Myocyte (in vitro differentiated cells): ENCODE results near the gene EXOC6B. TPM values are rescaled to one million over a fixed set of nuclear protein-coding genes. Genes with fewer than 3 reads are reported as not detected.

Experiments
- DNase-seq: peaks from one replicate; pipeline ENCODE4 v3.0.0-alpha.2; 2012; ENCODE audit warnings: low read depth
- total RNA-seq: library from RNA; depleted of rRNA; stranded (reverse); fragments of >200 nt; gene quantifications from 2 replicates; pipeline ENCODE4 v1.2.3, GENCODE V29; 2014

Gene EXOC6B
- total RNA-seq, 1 donor from 2014 or later: 15.4 TPM

DNA sequence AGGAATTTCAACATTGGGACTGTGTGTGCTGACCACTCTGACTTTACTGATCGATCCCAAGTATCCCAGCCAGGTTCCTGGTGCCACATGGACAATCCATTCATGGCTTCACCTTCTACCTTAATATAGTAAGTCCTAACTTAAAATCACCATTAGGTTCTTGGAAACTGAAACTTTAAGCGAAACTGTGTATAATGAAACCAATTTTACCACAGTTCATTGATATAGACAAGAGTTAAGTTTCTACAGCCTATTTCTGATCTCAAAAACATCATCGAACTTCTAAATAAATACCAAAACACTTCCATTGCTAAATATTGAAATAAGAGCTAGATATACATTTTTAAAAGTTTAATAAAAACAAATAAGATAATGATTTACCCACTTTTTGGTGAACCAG is 4.4 kb upstream of the EXOC6B start:
- DNase-seq: no peak

- no peak for DNase-seq
These were observed 3.1 kb upstream of the EXOC6B start for GRCh38 chr2:72828840-72829507.

GRCh38 chr2:72827966-72828646 is 2.3 kb upstream of the EXOC6B start:
- peak; percentile 57 for DNase-seq

DNA sequence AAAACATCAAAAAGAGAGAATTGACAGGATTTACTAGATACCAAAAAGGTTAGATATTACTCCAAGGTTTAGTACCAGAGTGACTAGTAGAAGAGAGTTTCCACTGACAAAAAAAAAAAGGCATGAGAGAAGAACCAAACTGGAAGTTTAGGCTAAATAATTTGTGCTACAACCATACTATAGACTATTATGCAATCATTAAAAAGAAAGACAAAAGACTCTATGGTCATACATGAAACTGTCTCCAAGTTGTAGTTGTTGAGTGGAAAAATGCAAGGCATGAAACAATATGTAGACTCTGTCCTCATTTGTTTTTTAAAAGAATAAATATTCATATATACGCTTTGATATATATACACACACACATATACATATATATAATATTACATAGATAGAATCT is 1.7 kb upstream of the EXOC6B start:
- DNase-seq: no peak

DNA sequence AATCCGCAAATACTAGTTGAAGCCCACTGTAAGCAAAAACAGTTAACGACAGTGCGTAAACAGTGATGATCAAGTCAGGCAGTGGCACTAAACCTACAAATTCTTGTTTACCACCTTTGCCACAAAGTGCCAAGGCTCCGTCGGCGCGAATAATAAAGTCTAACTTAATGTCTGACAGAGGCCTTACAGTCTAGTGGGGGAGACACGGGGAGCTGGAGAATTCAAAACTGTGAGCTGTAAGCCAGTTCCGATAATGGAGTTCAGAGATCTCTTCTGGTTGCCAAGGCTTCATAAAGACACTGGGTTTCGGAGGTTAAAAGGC is 284 bp upstream of the EXOC6B start:
- no peak for DNase-seq

GRCh38 chr2:72824224-72824842 is 1.5 kb downstream of the EXOC6B start:
- no peak for DNase-seq

GRCh38 chr2:72822794-72823193 is 3.0 kb downstream of the EXOC6B start:
- DNase-seq: no peak

- no peak for DNase-seq
These were observed 3.9 kb downstream of the EXOC6B start for GRCh38 chr2:72821983-72822382.

GRCh38 chr2:72821118-72821517 is 4.7 kb downstream of the EXOC6B start:
- no peak for DNase-seq

DNA sequence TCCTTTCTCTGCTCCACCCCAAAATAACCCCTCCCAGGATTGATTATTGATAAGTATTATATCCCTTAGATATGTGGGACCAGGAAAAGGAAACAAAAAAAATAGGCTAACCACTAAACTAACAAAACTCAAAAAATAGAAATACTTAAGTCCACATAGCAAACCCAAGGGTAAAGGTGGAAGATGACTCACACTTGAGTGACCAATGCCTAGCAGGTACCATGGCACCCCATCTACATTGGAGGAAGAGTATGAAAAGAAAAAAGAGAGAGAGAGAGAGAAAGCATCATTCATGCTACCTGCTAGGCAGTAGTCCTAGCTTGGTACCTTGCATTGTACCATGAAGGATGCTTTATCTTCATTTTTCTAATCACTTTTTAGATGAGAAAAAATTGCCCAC is 6.3 kb downstream of the EXOC6B start:
- DNase-seq: no peak

- no peak for DNase-seq
These were observed 10.1 kb downstream of the EXOC6B start for GRCh38 chr2:72815655-72816278.

DNA sequence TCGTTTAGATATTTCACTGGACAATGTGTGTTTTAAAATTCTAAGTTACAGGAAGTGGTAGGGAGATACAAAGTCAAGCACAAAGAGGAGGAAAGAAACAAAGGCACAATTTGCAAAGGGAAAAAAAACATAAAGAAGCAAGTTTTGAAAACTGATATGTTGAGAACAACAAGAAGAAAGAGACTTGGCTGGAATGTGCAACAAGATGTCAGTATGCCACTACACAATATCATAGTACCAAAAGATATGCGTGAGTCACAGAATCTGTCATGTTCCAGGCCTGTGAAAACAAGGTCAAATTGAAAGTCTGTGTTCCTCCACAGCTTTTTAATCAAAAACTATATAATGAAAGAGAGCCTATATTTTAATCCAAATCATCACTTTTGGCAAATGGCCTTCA is 12.0 kb downstream of the EXOC6B start:
- DNase-seq: peak; percentile 61

GRCh38 chr2:72810165-72810564 is 15.7 kb downstream of the EXOC6B start:
- DNase-seq: no peak

DNA sequence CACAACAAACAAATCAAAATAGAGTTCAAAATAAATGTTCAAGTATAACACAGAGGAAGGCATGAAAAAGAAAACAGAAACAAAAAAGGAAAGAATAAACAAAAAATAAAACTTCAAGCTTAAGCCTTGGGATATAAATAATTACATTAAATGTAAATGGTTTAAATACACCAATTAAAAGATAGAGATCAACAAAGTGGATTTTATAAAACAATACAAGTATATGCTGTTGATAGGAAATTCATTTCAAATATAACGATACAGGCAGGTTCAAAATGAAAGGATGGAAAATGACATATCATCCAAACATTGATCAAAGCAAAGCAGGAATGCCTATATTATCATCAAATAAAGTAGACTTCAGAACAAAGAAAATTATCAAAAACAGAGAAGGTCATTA is 16.7 kb downstream of the EXOC6B start:
- no peak for DNase-seq

DNA sequence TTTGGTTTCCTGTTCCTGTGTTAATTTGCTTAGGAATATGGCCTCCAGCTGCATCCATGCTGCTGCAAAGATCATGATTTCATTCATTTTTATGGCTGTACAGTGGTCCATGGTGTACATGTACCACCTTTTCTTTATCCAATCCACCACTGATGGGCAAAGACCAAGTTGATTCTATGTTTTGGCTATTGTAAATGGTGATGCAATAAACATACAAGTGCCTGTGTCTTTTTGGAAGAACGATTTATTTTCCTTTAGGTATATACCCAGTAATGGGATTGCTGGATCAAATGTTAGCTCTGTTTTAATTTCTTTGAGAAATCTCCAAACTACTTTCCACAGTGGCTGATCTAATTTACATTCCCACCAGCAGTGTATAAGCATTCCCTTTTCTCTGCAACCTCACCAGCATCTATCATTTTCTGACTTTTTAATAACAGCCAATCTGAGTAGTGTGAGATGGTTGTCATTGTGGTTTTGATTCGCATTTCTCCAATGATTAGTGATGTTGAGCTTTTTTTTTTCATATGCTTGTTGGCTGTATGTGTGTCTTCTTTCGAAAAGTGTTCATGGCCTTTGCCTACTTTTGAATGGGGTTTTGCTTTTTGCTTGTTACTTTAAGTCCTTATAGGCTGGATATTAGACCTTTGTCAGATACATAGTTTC is 19.4 kb downstream of the EXOC6B start:
- no peak for DNase-seq

DNA sequence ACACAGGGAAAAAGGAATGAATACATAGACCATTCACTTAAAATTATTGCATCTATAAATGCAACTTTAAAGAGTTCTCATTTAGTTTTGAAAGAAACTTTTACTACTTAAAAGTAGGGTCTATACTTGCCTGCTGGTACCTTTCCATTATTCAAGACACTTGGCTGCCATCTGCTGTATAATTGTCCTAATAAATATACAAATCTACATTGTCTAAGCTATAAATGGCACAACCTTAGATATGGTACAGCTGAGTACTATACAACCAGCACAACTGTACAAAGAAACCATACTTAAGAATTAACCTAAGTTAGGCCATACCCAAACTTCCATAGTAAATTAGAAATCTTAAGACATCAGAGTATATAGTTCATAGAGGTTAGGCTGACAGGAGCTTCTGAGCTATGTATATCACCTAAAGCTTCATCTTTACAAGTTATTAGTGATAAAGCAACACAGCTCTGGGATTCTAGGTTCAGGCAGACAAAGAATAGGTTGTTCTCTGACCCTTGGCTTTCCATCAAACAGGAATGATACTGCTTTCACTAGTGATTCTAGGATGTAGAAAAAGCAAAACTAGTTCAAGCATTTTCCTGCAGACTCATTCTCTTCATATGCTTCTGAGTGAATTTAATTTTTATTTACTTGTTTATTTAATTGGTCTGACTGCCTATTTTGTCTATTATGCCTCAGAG is 22.1 kb downstream of the EXOC6B start:
- DNase-seq: no peak

- peak; percentile 32 for DNase-seq
These were observed 22.7 kb downstream of the EXOC6B start for GRCh38 chr2:72803151-72803550.

- DNase-seq: no peak
These were observed 25.3 kb downstream of the EXOC6B start for GRCh38 chr2:72800492-72800891.

GRCh38 chr2:72797740-72798139 is 28.1 kb downstream of the EXOC6B start:
- no peak for DNase-seq

- no peak for DNase-seq
These were observed 29.1 kb downstream of the EXOC6B start for GRCh38 chr2:72796766-72797165.

DNA sequence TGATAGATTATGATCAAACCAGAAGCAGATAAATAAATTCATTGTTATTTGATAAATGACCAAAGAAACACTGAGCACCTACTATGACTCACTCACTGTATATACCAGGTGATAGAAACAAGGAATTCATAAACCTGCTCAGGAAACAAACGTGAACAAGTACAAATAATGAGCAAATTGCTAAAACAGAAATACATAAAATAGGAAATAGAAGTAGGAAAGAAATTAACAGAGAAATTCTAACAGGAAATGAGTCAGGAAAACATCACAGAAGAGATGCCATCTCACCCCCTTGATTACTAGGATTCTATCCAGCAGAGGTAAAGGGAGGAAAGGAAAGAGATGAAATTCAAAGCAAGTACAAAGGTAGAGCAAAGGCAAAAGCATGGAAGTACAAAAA is 31.3 kb downstream of the EXOC6B start:
- no peak for DNase-seq
